ENCODE data around the gene CDCA3. TPM values are rescaled to one million over a fixed set of nuclear protein-coding genes. Genes with fewer than 3 reads are reported as not detected.

Gene CDCA3
- total RNA-seq, 4 donors from 2014 or later: 0.47 to 1.6 (median 1.1) TPM

DNA sequence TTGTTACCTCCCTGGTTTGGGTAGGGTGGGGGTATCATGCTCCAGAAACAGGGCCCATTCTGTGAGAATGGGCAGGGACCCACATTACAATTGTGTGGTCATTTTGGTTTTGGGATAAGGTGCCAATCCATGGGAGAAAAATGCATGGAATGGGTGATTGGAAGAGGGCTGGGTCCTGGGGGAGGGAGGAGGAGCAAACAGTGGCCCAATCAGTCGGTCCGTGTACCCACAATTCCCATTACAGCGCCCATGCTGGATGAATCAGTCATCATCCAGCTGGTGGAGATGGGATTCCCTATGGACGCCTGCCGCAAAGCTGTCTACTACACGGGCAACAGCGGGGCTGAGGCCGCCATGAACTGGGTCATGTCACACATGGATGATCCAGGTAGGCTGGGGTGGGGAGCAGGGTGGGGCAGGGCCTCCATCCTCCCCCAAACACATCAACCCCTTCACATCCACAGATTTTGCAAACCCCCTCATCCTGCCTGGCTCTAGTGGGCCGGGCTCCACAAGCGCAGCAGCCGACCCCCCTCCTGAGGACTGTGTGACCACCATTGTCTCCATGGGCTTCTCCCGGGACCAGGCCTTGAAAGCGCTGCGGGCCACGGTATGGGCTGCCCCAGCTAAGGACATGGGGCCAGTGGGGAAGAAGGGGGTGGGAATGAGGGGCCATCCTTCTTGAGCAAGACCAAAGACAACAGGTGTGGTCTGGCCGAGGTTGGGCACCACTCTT lies 12.7 kb upstream of the CDCA3 start:
- no peak for DNase-seq (ENCODE audit: low spot score)

DNA sequence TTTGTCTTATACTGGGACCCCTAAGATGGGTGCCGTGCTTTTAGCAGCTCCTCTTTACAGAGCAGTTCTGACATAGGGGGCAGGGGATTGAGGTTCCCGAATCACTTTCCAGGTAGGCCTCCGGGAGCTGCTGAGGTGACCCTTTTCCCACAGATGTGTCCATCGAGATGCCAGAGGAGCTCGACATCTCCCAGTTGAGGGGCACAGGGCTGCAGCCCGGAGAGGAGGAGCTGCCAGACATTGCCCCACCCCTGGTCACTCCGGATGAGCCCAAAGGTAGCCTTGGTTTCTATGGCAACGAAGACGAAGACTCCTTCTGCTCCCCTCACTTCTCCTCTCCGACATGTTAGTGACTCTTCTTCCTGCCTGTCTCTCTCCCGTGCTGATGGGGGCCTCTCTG lies 11.9 kb upstream of the CDCA3 start:
- DNase-seq (ENCODE audit: low spot score) (no peak), ATAC-seq (ENCODE audit: low FRiP score) (no peak)
- TF ChIP-seq, protein P1, sequence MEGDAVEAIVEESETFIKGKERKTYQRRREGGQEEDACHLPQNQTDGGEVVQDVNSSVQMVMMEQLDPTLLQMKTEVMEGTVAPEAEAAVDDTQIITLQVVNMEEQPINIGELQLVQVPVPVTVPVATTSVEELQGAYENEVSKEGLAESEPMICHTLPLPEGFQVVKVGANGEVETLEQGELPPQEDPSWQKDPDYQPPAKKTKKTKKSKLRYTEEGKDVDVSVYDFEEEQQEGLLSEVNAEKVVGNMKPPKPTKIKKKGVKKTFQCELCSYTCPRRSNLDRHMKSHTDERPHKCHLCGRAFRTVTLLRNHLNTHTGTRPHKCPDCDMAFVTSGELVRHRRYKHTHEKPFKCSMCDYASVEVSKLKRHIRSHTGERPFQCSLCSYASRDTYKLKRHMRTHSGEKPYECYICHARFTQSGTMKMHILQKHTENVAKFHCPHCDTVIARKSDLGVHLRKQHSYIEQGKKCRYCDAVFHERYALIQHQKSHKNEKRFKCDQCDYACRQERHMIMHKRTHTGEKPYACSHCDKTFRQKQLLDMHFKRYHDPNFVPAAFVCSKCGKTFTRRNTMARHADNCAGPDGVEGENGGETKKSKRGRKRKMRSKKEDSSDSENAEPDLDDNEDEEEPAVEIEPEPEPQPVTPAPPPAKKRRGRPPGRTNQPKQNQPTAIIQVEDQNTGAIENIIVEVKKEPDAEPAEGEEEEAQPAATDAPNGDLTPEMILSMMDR (IDR thresholded peaks at IDR 0.05): no peak

More for the DNA sequence above, 12.7 kb upstream of the CDCA3 start:
- ATAC-seq (ENCODE audit: low FRiP score): no peak
- TF ChIP-seq, protein P1 (IDR thresholded peaks at IDR 0.05): no peak

GRCh38 chr12:6861391-6861790 lies 10.3 kb upstream of the CDCA3 start:
- ATAC-seq (ENCODE audit: low FRiP score): no peak
- TF ChIP-seq, protein P1 (IDR thresholded peaks at IDR 0.05): no peak
- no peak for DNase-seq (ENCODE audit: low spot score)

GRCh38 chr12:6860942-6861341 lies 9.9 kb upstream of the CDCA3 start:
- DNase-seq (ENCODE audit: low spot score) (no peak), ATAC-seq (ENCODE audit: low FRiP score) (no peak)
- TF ChIP-seq, protein P1 (IDR thresholded peaks at IDR 0.05): no peak

- TF ChIP-seq, protein P1 (IDR thresholded peaks at IDR 0.05): no peak
- ATAC-seq (ENCODE audit: low FRiP score): no peak
- DNase-seq (ENCODE audit: low spot score): no peak
Measured at GRCh38 chr12:6860116-6860515, 9.0 kb upstream of the CDCA3 start.

DNA sequence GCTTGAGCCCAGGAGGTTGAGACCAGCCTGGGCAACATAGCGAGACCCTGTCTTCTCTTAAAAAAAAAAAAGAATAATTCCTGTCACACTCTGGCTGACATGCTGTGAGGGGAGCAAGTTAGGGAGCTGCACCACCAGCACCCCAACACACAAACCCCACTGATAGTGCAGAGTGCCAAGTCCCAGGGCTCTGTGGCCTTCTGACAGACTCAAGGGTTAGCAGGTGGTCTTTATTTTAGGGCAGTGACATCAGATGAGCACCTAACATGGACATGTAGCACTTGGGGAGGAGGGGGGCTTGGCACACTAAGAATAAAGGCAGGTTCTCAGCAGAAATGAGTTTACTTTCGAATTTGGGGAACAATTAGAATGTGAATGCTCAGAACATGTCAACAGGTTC lies 7.7 kb upstream of the CDCA3 start:
- ATAC-seq (ENCODE audit: low FRiP score) (no peak), DNase-seq (ENCODE audit: low spot score) (no peak)
- TF ChIP-seq, protein P1 (IDR thresholded peaks at IDR 0.05): no peak

GRCh38 chr12:6855322-6855721 lies 4.2 kb upstream of the CDCA3 start:
- DNase-seq (ENCODE audit: low spot score) (no peak), ATAC-seq (ENCODE audit: low FRiP score) (no peak)
- TF ChIP-seq, protein P1 (IDR thresholded peaks at IDR 0.05): no peak

All from omental fat pad (tissue), 4 donors.